Hematopoietic multipotent progenitor cell treated with erythropoietin and hydrocortisone succinate and interleukin-3 and kit ligand, for 6 days (in vitro differentiated cells): Measurements from ENCODE around the gene CKAP2L.
A peak's percentile ranks its signal among the peaks of the same experiment; 100 is the strongest.
"Not testable (repeated sequence)": the region's sequence is repeated elsewhere in the genome, so short reads cannot be mapped to it uniquely, and the experiment has no call there.

ENCODE experiments used
- DNase-seq: peaks from one replicate; pipeline ENCODE4 v3.0.0-alpha.2; 2015

Gene CKAP2L

DNA sequence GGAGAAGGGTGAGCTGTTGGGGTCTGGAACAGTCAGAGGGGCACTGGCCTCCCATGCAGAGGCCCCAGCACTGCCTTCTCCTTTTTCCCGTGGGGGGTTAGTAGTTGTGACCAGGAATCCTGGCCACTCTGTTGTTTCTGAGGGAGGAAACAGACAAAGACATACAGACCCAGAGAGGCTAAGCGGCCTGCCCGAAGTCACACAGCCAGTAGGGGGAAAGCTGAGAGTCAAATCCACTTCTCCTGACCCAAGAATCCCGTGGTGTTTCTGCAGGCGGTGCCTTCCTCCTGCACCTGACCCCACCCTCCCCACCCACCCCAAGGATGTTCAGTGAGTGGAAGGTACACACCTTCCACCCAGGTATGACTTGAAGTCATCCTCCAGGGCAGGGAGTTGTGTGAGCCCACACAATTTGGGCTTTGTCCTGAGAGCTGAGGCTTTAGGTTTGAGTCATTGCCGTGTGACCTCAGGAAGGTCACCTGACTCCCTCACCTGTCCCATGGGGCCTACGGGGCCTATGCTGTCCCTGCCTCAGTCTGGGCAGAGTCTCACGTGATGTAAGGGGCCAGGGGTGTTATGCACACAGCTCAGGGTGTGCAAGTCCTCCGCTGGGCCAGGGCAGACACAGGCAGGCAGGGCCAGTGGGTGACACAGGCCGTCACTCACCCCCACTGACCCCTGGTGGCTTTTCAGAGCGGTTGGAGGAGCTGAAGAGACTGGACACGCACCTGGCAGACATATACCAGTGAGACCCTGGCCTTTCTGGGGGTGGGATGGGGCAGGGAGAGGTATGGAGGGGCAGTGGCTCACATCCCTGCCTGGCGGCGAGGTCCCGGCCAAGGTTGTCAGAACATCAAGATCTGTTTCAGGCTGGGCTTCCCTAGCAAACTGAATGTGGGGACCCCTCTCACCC lies 38.6 kb downstream of the CKAP2L start:
- DNase-seq = no peak

DNA sequence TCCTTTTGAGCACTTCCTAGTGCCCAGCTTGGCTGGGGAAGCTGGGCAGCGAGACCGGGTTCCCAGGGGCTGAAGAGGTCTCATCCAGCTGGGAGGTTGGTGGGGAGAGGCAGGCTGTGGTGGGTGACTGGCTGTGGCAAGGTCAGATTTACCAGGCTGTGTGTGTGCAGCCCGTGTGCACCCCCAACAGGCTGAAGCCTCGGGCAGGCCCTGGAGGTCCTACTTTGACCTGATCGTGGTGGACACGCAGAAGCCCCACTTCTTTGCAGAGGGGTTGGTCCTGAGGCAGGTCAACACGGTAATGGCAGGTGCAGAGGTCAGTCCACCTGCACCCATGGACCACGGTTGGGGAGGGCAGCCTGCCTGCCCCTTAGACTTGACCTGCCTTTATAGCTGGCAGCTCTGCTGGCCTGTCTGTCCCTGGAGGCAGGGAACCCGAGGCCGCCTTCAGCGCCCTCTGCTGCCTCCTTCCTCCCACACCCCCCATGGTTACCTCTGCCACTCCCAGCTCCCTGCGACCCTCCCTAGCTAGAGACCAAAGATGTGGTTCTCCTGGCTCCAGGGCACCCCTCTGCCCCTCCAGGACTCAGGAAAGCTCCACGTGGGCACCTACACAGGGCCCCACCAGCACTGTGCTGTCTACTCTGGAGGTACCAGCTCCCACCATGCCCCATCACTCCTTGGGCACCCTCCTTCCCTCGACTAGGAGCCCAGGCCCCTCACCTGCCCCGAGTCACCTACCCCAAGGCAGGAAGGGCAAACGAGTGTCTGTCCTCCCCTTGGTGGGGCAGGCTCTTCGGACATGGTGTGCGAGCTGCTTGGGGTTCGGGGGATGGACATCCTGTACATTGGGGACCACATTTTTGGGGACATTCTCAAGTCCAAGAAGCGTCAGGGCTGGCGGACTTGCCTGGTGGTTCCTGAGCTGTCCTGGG lies 39.6 kb downstream of the CKAP2L start:
- DNase-seq = peak; percentile 78

DNA sequence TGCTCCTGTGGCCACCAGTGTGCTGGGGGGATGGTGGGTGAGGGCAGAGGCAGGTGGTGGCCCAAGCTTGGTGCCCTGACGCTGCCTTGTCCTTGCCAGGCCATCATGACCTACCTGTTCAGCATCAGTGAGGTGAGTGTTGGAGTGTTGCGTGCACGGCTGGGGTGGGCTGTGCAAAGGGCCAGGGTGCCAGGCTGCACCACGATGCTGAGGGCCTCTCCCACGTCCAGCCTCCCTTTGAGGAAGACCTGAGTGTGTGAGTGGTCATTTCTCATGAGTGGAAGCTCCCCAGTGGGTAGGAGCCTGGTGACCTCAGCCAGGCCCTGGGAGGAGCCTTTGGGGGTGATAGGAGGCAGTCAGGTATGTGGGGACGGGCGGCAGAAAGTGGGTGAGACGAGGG lies 40.4 kb downstream of the CKAP2L start:
- no peak for DNase-seq

DNA sequence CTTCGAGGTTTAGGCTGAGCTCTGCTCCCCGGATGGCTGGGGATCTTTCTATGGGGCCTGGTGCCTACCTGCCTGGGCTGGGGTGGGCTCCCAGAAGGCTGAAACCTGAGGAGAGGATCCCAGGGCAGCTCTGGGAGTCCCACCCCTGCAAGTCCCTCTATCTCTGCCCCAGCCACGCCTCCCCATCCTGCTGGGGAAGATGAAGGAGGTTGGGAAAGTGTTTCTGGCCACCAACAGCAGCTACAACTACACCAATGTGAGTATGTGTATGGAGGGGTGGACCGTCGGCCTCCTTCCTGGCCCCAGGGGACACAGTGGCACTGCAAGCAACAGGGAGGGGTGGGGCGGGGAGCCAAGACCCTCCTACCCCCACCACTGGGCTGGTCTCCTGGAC lies 40.9 kb downstream of the CKAP2L start:
- DNase-seq = no peak

DNA sequence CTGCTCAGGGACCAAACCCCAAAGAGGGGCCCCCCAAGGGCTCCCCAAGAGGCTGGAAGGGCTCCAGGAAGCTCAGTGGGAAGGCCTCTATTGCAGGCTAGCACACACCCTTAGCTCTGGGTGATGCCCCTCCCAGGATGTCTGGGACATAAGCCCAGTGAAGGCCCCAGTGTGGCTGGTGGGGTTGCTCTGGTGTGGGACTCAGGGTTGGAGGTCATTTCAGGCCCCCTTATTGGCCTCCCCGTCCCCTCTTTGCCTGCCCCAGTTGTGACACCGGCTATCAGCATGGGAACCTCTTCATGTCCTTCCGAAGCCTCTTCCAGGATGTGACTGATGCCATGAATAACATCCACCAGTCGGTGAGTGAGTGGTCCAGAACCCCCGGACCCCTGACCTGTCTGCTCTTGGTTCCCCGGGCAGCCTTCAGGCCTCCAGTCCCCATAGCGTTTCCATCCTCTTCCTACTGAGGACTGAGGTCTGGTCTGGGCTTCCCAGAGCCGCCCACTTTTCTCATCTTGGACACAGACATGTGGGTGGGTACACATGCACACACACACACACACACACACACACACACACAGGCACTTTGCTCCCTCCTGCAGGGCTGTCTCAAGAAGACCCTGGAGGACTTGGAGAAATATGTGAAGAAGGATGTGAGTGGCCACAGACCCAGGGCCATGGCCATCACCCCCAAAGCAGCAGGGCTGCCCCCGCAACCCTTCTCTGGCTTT lies 41.4 kb downstream of the CKAP2L start:
- DNase-seq = no peak

DNA sequence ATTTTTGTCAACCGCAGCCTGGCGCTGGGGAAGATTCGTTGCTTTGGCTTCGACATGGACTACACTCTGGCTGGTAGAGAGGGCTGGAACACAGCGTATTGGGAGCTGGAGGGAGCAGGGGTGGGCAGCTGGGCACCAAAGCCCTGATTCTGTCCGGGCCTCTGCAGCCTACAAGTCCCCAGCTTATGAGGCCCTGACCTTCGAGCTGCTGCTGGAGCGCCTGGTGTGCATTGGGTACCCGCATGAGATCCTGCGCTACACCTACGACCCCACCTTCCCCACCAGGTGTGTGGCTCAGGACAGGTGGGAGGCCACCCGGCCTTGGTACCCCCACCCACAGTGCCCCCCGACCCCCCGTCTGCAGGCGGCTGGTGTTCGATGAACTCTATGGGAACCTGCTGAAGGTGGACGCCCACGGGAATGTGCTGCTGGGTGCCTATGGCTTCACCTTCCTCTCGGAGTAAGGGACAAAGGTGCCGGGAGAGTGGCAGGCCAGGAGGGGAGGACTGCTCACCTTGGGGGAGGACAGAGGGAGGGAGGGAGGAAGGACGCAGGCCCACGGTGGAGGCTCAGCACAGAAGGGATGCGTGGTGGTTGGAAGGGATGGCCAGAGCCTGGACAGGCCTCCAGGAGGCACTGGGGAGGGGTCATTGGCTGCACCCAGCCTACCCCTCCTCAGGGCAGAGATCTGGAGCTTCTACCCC lies 42.4 kb downstream of the CKAP2L start:
- DNase-seq = no peak

DNA sequence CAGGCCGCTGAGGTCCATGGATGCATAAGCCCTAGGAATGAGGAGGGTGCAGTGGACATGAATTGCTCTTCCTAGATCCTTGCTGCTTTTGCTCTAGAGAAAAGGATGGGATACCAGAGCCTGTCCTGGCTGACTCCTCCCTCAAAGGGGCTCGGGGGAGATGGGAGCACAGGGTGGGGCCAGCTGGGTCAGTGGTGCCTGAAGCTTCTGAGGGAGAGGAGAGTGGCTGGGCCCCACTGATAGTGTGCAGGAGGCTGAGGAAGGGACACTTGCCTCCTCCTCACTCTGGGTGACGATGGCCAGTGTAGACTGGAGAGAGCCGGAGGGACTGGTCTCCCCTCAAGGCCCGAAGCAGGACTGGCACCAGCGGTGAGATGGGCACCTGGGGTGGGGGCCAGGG lies 43.6 kb downstream of the CKAP2L start, which contains the start of gene NT5DC4:
TSS of gene NT5DC4 (plus strand) at position 236 of the 400 bp plus-strand sequence. CDS start at position 296, 60 bp downstream.
- no peak for DNase-seq

DNA sequence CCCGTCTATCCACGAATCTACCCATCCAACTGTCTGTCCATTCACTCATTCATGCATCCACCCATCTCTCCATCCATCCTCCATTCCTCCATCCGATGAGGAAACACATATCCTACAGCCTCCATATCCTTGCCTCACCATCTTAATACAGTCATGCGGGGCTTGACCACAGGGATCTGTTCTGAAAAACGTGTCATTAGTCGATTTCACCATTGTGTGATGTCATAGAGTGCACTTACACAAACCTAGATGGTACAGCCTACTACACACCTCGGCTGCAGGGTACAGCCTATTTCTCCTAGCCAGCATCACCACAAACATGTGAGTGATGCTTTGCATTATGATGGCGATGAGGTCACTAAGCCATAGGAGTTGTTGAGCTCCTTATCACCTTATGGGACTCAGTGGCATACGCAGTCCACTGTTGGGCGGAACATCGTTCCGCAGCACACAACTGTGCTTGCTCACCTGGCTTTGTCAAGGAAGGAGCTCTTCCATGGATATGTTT lies 45.5 kb downstream of the CKAP2L start:
- DNase-seq = no peak

DNA sequence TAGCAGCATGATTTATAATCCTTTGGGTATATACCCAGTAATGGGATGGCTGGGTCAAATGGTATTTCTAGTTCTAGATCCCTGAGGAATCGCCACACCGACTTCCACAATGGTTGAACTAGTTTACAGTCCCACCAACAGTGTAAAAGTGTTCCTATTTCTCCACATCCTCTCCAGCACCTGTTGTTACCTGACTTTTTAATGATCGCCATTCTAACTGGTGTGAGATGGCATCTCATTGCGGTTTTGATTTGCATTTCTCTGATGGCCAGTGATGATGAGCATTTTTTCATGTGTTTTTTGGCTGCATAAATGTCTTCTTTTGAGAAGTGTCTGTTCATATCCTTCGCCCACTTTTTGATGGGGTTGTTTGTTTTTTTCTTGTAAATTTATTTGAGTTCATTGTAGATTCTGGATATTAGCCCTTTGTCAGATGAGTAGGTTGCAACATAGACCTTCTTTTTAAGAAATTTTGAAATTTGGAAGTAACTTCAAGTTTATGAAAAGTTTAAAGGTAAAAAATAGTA lies 47.5 kb downstream of the CKAP2L start:
- not testable (repeated sequence) for DNase-seq

DNA sequence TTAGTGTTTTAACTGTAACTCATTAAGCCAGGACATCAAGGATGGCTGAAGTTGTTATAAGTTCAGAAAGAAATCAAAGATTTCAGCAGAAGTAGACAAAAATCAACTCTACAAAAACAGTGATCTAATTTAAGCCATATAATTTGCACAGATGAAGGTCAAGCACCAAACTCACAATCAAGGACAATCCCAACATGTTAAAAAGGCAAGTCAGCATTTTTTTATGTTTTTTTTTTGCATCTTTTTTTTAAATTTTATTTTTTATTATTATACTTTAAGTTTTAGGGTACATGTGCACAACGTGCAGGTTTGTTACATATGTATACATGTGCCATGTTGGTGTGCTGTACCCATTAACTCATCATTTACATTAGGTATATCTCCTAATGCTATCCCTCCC lies 48.3 kb downstream of the CKAP2L start:
- DNase-seq = not testable (repeated sequence)

DNA sequence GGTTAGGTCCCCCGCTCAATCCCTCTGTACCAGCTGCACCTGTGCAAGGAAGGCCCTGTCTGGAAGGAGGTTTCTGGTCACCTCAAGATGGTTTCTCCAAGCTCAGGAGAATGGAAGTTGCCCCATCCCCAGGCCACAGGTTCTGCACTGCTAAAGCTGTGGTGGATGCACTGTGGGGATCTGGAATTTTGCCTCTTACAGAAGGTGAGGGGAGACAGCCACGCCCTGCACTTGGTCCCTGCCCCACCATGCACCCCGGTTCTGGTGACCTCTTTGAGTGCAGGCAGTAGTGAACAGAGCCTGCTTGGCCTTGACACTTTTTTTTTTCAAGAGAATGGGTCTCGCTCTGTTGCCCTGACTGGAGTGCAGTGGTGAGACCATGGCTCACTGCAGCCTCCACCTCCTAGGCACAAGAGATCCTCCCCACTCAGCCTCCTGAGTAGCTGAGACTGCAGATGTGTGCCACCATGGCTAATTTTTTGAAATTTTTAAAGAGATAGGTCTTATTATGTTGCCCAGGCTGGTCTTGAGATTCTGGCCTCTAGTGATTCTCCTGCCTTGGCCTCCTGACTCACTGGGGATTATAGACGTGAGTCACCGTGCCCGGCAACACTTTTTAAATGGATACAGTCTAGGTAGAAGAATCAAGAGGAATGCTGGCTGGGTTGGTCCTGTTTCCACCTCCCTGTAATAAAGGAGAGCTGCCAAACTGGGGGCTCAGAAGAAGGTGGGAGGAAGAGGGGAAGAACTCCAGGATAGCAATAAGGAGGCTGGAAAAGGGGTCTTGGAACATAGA lies 49.4 kb downstream of the CKAP2L start:
- DNase-seq = no peak

DNA sequence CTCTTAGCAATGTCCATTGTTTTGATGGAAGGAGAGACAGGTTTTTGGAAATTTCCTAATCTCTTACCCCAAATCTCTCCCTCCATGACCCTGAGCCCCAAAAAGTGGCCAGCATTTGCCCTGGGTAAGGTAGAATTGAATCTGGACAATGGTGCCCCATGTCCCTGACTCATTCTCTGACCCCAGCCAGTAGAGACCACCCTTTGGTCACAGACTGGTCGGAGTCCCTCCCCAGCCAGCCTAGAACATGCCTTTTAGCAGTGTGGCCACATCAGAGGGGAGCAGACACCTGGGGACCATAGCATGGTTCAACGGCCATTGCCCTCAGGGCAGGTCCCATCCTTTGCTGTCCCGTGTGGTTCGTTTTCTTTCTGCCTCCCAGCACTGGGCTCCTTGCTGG lies 50.1 kb downstream of the CKAP2L start:
- DNase-seq = no peak

DNA sequence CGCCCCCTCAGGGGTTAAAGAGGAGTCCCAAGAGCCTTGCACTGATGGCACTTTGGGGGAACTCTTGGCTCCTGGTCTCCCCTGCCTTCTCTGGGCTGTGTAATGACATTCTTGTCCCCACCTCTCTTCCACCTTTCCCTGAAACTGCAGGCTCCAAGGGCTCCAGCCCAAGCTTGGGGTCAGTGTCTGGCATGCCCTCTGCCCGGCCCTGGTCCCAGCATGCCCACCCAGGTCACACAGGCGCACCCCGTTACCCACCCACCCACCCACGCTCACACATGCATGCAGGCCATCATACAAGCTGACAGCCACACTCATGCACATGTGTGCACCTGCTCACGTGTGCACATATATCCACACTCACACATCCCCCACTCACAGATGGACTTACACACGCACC lies 50.5 kb downstream of the CKAP2L start:
- DNase-seq = no peak

DNA sequence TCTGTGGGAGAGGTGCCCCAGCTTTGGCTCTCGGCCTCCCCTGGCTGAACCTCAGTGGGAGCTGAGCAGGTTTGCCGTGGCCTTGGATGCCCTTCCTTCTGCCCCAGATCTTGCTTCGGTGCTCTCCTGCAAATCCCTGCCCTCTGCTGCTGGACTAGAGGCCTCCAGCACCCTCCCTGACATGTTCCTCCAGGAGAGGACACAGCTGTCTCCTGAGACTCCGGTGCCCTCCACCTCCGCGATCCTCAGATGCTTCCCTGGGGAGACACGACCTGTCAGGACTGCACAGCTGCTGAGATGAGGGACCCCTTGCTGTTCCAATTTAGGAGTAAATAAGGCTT lies 50.9 kb downstream of the CKAP2L start:
- DNase-seq = no peak

DNA sequence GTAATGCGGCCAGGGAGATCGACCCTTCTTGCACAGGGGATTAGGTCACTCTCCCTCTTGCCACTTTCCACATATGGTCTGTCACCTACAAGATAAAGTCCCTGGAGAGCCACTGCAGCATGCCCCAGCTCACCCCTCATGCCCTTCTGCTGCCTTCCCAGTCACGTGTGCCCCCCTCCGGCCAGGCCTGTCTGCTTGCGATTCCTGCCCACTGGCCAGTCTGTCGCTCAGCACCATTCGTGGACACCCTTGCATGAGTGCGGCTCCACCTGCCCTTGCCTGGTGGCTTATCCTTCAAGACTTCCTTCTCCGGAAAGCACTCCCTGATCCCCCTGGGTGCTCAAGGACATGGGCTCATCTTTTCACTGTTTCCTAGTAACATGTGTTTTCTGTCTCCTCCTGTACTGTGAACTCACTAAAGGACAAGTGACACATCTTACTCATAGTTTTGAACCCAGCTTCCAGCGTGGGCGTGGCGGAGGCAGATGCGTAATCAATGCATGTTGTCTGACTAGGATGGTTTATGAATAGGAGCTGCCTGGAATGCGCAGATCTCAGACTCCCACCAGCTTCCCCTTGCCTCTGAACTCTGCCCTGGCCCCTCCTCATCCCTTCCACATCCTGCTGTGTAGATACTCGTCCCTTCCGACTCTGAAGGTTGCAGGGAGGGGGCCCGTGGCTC lies 51.4 kb downstream of the CKAP2L start:
- DNase-seq = no peak

DNA sequence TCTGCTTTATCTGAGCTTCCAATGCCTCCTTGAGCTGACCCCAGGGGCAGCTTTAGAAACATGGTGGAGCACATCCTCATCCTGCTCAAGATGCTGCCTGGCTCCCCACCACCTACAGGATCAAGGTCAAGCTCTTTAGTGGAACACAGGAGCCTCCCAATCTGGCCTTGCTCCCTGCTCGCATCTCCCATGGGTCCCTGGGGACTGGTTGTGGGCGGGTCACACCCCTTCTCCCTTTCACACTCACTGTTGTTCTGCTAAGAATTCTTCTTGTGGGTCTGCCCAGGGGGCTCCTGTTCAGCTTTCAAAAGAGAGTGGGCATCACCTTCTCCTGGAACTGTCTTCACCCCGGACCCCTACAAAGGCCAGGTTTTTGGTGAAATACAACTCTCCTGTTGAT lies 51.9 kb downstream of the CKAP2L start:
- no peak for DNase-seq

DNA sequence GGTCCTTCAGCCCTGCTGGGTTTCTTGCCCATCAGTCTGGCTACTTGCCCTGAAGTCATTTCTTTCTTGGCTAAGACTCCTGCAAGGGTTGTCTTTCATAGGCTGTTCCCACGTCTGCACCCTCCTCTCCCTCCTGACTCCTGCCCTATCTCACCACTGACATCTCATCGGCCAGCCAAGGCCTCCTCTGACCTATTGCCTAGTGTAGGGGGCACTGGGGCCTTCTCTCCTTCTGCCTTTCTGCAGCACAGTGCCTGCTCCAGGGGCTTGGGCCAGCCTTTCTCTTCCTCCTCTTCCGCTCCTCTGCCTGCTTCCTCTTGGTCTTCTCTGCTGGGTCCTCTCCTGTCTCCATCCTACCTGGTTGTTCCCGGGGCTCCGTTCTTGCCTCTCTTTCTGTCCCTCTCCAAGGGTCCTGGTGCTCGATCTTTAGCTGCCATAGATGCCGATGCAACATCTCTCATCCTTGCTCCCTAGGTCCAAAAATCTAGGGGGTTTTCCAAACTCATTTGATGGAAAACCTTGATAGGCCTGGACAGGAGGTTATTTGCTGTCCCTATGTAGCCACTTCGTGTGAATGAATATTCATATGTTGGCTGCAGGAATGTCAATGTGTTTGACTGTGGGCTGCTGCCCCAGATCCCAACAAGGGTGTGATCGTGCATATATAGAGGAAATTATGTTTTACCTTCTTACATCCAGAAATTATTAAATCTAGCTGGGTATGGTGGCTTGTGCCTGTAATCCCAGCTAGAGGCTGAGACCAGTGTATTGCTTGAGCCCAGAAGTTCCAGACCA lies 53.3 kb downstream of the CKAP2L start:
- DNase-seq = no peak

DNA sequence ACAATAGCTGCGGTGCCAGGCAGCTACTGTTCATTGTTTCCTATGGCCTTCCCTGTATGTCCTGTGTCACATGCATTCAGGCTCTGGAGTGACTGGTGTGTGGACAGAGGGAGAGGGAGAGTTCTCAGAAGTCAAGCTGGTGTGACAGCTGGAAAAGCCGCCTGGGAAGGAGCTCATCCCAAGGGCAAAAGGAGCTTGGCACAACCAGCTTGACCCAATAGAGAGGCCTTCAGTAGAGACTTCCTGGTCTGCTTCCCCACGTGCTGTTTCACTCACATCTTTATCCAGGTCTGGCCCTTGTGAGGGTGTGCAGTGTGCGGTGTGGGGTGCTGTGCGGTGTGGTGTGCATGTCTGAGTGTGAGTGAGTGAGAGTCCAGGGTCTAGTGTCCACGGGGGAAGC lies 54.7 kb downstream of the CKAP2L start:
- DNase-seq = no peak

DNA sequence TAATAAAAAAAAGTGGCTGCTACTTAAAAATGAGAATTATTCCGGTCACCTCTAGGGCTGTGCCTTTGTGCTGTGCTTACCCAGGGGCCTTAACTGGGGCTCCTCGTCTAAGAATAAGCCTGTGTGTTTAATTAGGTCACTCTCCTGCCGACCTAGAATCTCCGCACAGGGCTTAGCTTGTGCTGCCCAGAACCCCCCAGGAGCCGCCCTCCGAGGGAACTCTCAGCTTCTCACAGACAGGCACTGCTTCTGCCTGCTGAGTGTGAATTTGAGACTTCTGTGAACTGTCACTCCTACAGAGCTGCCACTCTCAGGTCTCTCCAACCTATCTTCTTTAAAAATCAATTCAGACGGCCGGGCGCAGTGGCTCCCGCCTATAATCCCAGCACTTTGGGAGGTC lies 55.4 kb downstream of the CKAP2L start:
- no peak for DNase-seq

DNA sequence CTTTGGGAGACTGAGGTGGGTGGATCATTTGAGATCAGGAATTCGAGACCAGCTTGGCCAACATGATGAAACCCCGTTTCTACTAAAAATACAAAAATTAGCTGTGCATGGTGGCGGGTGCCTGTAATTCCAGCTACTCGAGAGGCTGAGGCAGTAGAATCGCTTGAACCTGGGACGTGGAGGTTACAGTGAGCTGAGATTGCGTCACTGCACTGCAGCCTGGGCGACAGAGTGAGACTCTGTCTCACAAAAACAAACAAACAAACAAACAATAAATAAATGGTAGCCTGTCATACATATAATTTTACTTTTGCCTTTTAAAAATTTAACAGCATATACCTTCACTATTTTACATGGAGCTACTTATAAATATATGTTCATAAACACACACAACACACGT lies 57.5 kb downstream of the CKAP2L start:
- not testable (repeated sequence) for DNase-seq
